ENCODE data around the gene TTC5. TPM values are rescaled to one million over a fixed set of nuclear protein-coding genes. Genes with fewer than 3 reads are reported as not detected.
"Not testable (repeated sequence)": the region's sequence is repeated elsewhere in the genome, so short reads cannot be mapped to it uniquely, and the experiment has no call there.

TTC5 gene
- polyA plus RNA-seq, 3 donors from 2014 or later = 24.3 to 42.4 (median 25.9) TPM

DNA sequence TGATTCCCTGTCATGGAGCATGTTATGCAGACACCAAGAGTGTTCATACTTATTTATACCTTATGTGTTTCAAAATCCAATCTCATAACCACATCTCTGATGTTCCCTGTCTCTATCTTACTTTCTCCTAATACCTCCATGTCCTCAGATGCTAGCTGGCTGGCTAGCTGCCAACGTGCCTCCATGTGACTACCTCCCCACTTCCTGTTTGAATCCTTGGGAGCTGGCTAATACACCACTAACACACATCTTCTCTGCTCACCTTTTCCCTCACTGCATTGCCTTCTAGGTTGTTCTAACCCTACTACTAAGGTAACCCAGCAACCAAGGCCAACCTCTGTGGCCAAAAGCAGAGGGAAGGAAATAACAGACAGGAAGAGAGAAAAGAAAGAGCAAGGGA, 27.3 kb downstream of the TTC5 start:
- Mint-ChIP-seq H3K4me1 (peaks cover 6 to 14% of the 10 kb centered on the region in 2 donors), H3K4me3 (no peak overlapping the region), H3K9me3 (peaks cover 0 to 7% (median 1%) of the 10 kb centered on the region in 6 donors), H3K27ac (peak overlapping the region in 1 of 6 donors; percentile 67), H3K27me3 (ENCODE audit: low read depth in 3 of 3) (peaks cover 0 to 5% (median 2%) of the 10 kb centered on the region in 3 donors), H3K36me3 (peaks cover 36 to 67% (median 45%) of the 10 kb centered on the region in 3 donors)
- no peak for DNase-seq

DNA sequence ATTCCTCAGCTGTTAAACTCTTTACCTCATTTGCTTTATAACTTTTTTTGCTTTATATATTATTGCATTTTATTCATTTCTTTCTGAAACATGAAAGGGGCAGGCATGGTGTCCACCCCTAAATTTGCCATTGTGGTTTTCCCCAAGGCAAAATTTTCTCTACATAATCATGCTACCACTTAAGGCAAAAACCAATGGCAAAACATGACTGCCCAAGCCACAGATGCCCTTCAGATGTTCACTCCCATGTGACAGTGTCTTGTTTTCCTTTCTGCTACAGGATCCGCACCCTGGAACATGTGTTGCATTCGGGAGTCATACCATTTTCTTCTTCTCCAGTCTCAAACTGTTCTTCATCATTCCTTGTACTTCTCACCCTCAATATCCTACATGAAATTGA, 28.3 kb downstream of the TTC5 start:
- no peak overlapping the region for H3K4me3 Mint-ChIP-seq
- H3K27me3 Mint-ChIP-seq (ENCODE audit: low read depth in 3 of 3) = peaks cover 0 to 3% (median 2%) of the 10 kb centered on the region in 3 donors
- H3K9me3 Mint-ChIP-seq = peaks cover 0 to 4% (median 3%) of the 10 kb centered on the region in 6 donors
- peaks cover 6 to 14% of the 10 kb centered on the region in 2 donors for H3K4me1 Mint-ChIP-seq
- DNase-seq = no peak
- peaks cover 39 to 65% (median 41%) of the 10 kb centered on the region in 3 donors for H3K36me3 Mint-ChIP-seq
- no peak overlapping the region for H3K27ac Mint-ChIP-seq

DNA sequence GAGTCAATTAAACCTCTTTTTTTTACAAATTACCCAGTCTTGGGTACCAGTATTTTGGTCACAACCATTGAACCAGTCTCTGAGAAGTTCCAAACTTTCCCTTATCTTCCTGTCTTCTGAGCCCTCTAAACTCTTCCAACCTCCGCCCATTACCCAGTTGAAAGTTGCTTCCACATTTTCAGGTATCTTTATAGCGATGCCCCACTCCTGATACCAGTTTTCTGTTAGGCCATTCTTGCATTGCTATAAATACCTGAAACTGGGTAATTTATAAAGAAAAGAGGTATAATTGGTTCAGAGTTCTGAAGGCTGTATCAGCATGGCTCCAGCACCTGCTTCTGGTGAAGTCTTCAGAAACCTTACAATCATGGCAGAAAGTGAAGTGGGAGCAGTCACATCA, 31.7 kb downstream of the TTC5 start:
- no peak overlapping the region for H3K27ac Mint-ChIP-seq
- peaks cover 0 to 2% (median 0%) of the 10 kb centered on the region in 3 donors for H3K27me3 Mint-ChIP-seq (ENCODE audit: low read depth in 3 of 3)
- peaks cover 35 to 57% (median 37%) of the 10 kb centered on the region in 3 donors for H3K36me3 Mint-ChIP-seq
- peaks cover 0 to 4% of the 10 kb centered on the region in 2 donors for H3K4me1 Mint-ChIP-seq
- DNase-seq = no peak
- no peak overlapping the region for H3K4me3 Mint-ChIP-seq
- H3K9me3 Mint-ChIP-seq = peaks cover 0 to 9% (median 4%) of the 10 kb centered on the region in 6 donors

DNA sequence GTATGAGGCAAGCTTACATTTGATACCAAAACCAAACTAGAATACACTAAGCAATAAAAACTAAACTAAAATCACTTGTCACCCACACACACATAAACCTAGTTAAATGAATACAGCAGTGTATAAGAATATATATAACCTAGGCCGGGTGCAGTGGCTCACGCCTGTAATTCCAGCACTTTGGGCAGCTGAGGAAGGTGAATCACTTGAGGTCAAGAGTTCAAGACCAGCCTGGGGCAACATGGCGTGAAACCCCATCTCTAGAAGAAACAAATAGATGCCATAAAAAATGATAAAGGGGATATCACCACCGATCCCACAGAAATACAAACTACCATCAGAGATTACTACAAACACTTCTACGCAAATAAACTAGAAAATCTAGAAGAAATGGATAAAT, 41.4 kb downstream of the TTC5 start:
- not testable (repeated sequence) for H3K4me3 Mint-ChIP-seq; H3K27ac Mint-ChIP-seq; DNase-seq; H3K4me1 Mint-ChIP-seq; H3K27me3 Mint-ChIP-seq (ENCODE audit: low read depth in 3 of 3); H3K9me3 Mint-ChIP-seq
- H3K36me3 Mint-ChIP-seq = peaks cover 6 to 18% (median 17%) of the 10 kb centered on the region in 3 donors

DNA sequence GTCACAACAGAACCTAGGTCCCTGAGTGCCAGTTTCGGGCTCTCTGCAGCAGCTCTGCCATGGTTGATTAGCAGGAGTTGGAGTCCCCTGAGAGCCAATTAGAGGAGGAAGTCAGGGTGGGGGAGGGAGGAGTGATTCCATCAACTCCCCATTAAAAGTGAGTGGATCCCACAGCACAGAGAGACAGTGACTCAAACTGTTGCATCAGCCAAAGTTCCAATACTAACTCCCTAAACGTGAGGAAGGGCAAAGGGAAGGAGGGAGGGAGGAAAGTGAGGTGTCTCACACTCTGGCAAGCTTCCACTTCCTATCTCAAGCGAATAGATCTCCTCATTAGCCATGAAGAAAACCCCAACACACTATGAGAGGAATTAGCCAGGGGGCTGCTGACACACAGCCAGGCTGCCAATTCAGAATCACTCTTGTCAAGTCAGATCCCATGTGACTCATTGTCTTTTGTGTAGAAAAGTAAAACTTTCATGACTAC, 43.1 kb downstream of the TTC5 start:
- Mint-ChIP-seq H3K9me3 (no peaks in the 10 kb centered on the region), H3K4me1 (no peaks in the 10 kb centered on the region), H3K27ac (no peak overlapping the region), H3K36me3 (peaks cover 6 to 18% (median 17%) of the 10 kb centered on the region in 3 donors), H3K27me3 (ENCODE audit: low read depth in 3 of 3) (no peaks in the 10 kb centered on the region), H3K4me3 (no peak overlapping the region)
- no peak for DNase-seq

DNA sequence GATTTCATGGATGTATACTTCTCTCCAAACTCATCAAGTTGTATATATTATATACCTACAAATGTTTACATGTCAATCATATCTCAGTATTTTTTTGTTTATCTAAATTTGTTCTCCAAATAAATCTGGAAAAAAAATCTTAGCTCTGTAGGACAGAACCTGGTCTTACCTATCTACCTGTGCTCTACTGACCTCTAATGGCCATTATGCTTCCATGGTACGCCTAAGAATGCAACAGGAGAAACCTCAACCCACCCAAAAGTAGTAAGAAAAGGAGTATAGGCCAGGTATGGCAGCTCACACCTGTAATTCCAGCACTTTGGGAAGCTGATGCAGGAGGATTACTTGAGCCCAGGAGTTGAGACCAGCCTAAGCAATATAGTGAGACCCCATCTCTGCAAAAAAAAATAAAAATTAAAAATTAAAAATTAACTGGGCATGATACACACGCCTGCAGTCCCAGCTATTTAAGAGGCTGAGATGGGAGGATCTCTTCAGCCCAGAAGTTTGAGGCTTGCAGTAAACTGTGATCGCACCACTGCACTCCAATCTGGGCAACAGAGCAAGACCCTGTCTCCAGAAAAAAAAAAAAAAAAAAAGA, 58.0 kb downstream of the TTC5 start:
- Mint-ChIP-seq H3K4me1 (no peaks in the 10 kb centered on the region), H3K9me3 (peaks cover 6 to 21% (median 8%) of the 10 kb centered on the region in 6 donors), H3K27ac (no peak overlapping the region), H3K36me3 (peaks cover 6 to 7% (median 7%) of the 10 kb centered on the region in 3 donors), H3K4me3 (no peak overlapping the region), H3K27me3 (ENCODE audit: low read depth in 3 of 3) (peaks cover 0 to 1% (median 0%) of the 10 kb centered on the region in 3 donors)
- DNase-seq = no peak

Other genes starting within 250 kb of the TTC5 start
- gene OR4L1, start 245.9 kb downstream of the TTC5 start, polyA plus RNA-seq = not detected
- gene OR4K17, start 195.2 kb downstream of the TTC5 start, polyA plus RNA-seq = not detected
- gene OR4N5, start 167.1 kb downstream of the TTC5 start, polyA plus RNA-seq = not detected
- gene OR11G2, start 115.1 kb downstream of the TTC5 start, polyA plus RNA-seq = not detected
- gene OR11H6, start 82.2 kb downstream of the TTC5 start, polyA plus RNA-seq = not detected
- gene OR11H7, start 77.0 kb downstream of the TTC5 start, polyA plus RNA-seq = not detected
- not detected for gene OR11H4, start 66.7 kb downstream of the TTC5 start, polyA plus RNA-seq
- 10 to 100 TPM; 11.0 to 16.2 (median 14.9) TPM for gene CCNB1IP1, start 27.3 kb upstream of the TTC5 start, polyA plus RNA-seq
- 10 to 100 TPM in 2 of 3 donors, 1 to 10 TPM in 1; 8.1 to 12.8 (median 10.4) TPM for gene PARP2, start 37.7 kb upstream of the TTC5 start, polyA plus RNA-seq
- gene TEP1, start 107.5 kb upstream of the TTC5 start, polyA plus RNA-seq = 1 to 10 TPM in 2 of 3 donors, not detected in 1; 4.2 to 8.1 TPM
- under 1 TPM in 1 of 3 donors, not detected in 2; 0.21 TPM for gene KLHL33, start 130.2 kb upstream of the TTC5 start, polyA plus RNA-seq
- gene OSGEP, start 148.9 kb upstream of the TTC5 start, polyA plus RNA-seq = 10 to 100 TPM; 40.2 to 49.4 (median 45.5) TPM
- 10 to 100 TPM; 85.6 to 95.6 (median 93.3) TPM for gene APEX1, start 149.3 kb upstream of the TTC5 start, polyA plus RNA-seq
- 10 to 100 TPM; 17.7 to 29.2 (median 26.2) TPM for gene PIP4P1, start 155.5 kb upstream of the TTC5 start, polyA plus RNA-seq
- gene PNP, start 163.5 kb upstream of the TTC5 start, polyA plus RNA-seq = 10 to 100 TPM; 38.8 to 71.6 (median 69.6) TPM
- gene RNASE10, start 199.6 kb upstream of the TTC5 start, polyA plus RNA-seq = not detected